Neural cell (in vitro differentiated cells): ENCODE data around the gene CSRNP3.

ENCODE experiments used
- CTCF ChIP-seq: fragments of 450-650 bp; IDR thresholded peaks from 2 replicates; pipeline ENCODE4 v1.5.1; 2014; ENCODE audit warnings: antibody characterized with exemption, mild to moderate bottlenecking, moderate library complexity; ENCODE audit not compliant: poor library complexity, severe bottlenecking
- EP300 ChIP-seq: fragments of 450-650 bp; conservative IDR thresholded peaks from 2 replicates; pipeline ENCODE4 v1.6.1; 2014; ENCODE audit warnings: antibody characterized with exemption, mild to moderate bottlenecking, moderate library complexity; ENCODE audit not compliant: poor library complexity, severe bottlenecking
- POLR2AphosphoS5 ChIP-seq: IDR thresholded peaks from 2 replicates; pipeline ENCODE4 v1.6.1; 2012
- TAF1 ChIP-seq: IDR thresholded peaks from 2 replicates; pipeline ENCODE4 v1.6.1; 2012; ENCODE audit warnings: low read depth

GRCh38 chr2:165567273-165567672 lies 97.8 kb downstream of the CSRNP3 start:
- TF ChIP-seq EP300 (no peak), CTCF (no peak), POLR2AphosphoS5 (no peak), TAF1 (no peak)
